ENCODE data around the gene SCUBE3.

SCUBE3 gene

DNA sequence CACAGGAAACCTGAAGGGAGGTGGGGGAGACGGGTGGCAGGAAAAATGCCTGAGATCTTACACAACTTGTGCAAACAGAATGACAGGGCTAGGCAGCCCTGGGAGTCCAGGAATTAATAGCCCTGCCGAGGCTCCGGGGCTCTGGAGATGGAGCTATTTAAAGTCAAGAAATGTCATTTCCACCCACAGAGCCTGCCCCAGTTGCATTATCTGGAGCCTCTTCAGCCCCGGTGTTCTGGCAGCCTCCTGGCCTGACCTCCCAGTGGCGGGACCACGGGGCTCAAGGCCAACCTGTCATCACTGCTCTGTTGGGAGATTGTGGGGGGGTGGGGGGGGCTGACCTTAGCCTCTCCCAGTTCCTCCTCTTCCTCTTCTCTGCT lies 28.5 kb upstream of the SCUBE3 start:
- TF ChIP-seq, protein P1, sequence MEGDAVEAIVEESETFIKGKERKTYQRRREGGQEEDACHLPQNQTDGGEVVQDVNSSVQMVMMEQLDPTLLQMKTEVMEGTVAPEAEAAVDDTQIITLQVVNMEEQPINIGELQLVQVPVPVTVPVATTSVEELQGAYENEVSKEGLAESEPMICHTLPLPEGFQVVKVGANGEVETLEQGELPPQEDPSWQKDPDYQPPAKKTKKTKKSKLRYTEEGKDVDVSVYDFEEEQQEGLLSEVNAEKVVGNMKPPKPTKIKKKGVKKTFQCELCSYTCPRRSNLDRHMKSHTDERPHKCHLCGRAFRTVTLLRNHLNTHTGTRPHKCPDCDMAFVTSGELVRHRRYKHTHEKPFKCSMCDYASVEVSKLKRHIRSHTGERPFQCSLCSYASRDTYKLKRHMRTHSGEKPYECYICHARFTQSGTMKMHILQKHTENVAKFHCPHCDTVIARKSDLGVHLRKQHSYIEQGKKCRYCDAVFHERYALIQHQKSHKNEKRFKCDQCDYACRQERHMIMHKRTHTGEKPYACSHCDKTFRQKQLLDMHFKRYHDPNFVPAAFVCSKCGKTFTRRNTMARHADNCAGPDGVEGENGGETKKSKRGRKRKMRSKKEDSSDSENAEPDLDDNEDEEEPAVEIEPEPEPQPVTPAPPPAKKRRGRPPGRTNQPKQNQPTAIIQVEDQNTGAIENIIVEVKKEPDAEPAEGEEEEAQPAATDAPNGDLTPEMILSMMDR (IDR thresholded peaks at IDR 0.05; ENCODE audit: extremely low read depth, insufficient read depth, missing control alignments), result no peak
- DNase-seq (ENCODE audit: low spot score), result no peak
- in situ Hi-C loops (cut with MboI; ENCODE audit: low pct_unique_long_range_greater_than_20kb, low sequenced_read_pairs, unreplicated experiment), result no loop called here

GRCh38 chr6:35185971-35186370 lies 27.8 kb upstream of the SCUBE3 start:
- TF ChIP-seq, protein P1 (IDR thresholded peaks at IDR 0.05; ENCODE audit: extremely low read depth, insufficient read depth, missing control alignments), result no peak
- in situ Hi-C loops (cut with MboI; ENCODE audit: low pct_unique_long_range_greater_than_20kb, low sequenced_read_pairs, unreplicated experiment), result no loop called here
- no peak for DNase-seq (ENCODE audit: low spot score)

DNA sequence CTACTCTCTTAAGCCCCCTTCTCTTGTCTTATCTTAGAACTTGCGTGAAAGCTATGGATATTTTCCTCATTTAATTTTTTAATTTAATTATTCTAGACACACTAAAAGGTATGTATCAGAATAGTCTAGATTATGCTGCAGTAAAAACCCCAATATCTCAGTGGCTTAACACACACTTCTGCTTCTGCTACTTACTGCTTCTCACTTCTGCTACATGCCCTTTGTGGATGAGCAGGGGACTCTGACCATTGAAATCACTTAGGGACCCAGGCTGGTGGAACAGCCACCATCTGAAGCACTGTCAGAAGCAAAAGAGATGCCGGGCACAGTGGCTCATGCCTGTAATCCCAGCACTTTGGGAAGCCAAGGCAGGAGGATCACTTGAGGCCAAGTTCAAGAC lies 27.2 kb upstream of the SCUBE3 start:
- TF ChIP-seq, protein P1 (IDR thresholded peaks at IDR 0.05; ENCODE audit: extremely low read depth, insufficient read depth, missing control alignments), result no peak
- in situ Hi-C loops (cut with MboI; ENCODE audit: low pct_unique_long_range_greater_than_20kb, low sequenced_read_pairs, unreplicated experiment), result no loop called here

GRCh38 chr6:35188886-35189285 lies 24.9 kb upstream of the SCUBE3 start:
- in situ Hi-C loops (cut with MboI; ENCODE audit: low pct_unique_long_range_greater_than_20kb, low sequenced_read_pairs, unreplicated experiment), result no loop called here
- TF ChIP-seq, protein P1 (IDR thresholded peaks at IDR 0.05; ENCODE audit: extremely low read depth, insufficient read depth, missing control alignments), result no peak
- DNase-seq (ENCODE audit: low spot score), result no peak

More for the DNA sequence above, 27.2 kb upstream of the SCUBE3 start:
- DNase-seq (ENCODE audit: low spot score), result no peak

GRCh38 chr6:35190306-35190705 lies 23.4 kb upstream of the SCUBE3 start:
- TF ChIP-seq, protein P1 (IDR thresholded peaks at IDR 0.05; ENCODE audit: extremely low read depth, insufficient read depth, missing control alignments), result no peak
- in situ Hi-C loops (cut with MboI; ENCODE audit: low pct_unique_long_range_greater_than_20kb, low sequenced_read_pairs, unreplicated experiment), result no loop called here
- DNase-seq (ENCODE audit: low spot score), result no peak

- in situ Hi-C loops (cut with MboI; ENCODE audit: low pct_unique_long_range_greater_than_20kb, low sequenced_read_pairs, unreplicated experiment), result no loop called here
- DNase-seq (ENCODE audit: low spot score), result no peak
- TF ChIP-seq, protein P1 (IDR thresholded peaks at IDR 0.05; ENCODE audit: extremely low read depth, insufficient read depth, missing control alignments), result no peak
Observed at GRCh38 chr6:35191889-35192288, 21.9 kb upstream of the SCUBE3 start.

- in situ Hi-C loops (cut with MboI; ENCODE audit: low pct_unique_long_range_greater_than_20kb, low sequenced_read_pairs, unreplicated experiment), result no loop called here
- no peak for DNase-seq (ENCODE audit: low spot score)
- TF ChIP-seq, protein P1 (IDR thresholded peaks at IDR 0.05; ENCODE audit: extremely low read depth, insufficient read depth, missing control alignments), result no peak
Observed at GRCh38 chr6:35192301-35192860, 21.4 kb upstream of the SCUBE3 start.
